Measurements from ENCODE around the gene MMP27.
"Not testable (repeated sequence)": the region's sequence is repeated elsewhere in the genome, so short reads cannot be mapped to it uniquely, and the experiment has no call there.

MMP27 gene, protein sequence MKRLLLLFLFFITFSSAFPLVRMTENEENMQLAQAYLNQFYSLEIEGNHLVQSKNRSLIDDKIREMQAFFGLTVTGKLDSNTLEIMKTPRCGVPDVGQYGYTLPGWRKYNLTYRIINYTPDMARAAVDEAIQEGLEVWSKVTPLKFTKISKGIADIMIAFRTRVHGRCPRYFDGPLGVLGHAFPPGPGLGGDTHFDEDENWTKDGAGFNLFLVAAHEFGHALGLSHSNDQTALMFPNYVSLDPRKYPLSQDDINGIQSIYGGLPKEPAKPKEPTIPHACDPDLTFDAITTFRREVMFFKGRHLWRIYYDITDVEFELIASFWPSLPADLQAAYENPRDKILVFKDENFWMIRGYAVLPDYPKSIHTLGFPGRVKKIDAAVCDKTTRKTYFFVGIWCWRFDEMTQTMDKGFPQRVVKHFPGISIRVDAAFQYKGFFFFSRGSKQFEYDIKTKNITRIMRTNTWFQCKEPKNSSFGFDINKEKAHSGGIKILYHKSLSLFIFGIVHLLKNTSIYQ

DNA sequence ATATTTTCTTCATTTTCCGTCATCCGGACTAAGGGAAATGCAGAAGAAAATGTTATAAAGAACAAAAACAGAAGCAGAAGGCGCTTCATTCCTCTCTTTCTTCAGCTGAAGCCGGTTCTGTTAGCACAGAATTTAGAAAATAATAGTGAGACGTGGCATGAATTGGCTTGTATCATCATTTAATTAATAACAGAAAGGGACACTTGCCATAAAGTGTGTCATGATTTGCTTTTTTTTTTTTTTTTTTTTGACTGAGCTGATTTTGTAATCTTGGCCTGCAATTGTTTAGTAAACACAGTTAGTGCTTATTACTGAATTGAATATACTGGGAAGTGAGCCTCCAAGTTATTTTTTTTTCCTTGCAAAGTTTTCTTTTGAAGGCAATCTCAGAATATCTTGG is at the start of gene MMP27:
Gene MMP27, minus strand, starts transcription at position 144 of the 400 bp plus-strand sequence. Its CDS starts 55 bp downstream, at position 89.
- no peak for DNase-seq (ENCODE audit: low read depth, low spot score)

DNA sequence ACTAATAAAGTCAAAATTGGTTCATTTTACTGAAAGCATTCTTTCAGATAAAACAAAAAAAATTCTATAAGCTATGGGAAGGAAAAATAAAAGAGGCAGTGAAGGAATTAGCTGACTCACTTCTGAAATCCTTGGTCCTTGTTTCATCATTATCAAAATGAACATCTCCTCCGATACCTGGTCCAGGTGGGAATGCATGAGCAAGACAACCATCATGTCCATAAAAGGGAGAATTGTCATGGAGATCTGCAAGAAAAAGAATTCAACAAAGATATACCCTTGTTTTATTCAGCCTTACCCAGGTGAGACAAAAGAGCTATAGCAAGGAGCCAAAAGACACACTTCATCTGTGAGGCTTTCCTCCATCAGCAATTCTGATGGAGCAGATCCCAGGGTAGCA is 47.7 kb upstream of the MMP27 start:
- DNase-seq (ENCODE audit: low read depth, low spot score), result no peak

DNA sequence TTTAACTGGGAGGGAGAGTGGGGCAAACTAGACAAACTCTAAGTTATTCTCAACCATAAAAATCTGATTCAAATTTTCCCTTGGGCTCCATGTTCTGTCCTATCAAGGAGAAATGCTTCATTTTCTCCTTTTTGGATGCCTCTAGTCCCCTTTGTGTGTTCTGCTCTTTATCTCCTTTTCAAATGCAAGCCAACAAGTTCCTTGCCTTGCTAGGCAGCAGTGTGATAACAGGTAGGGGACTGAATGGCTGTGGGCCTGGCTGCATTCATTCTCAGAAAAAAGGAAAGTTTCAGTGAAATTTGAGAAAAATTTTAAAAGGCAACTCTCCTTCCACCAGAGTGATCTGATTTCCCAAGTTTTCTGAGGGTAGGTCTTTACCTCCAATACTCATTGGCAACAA is 46.1 kb upstream of the MMP27 start:
- no peak for DNase-seq (ENCODE audit: low read depth, low spot score)

DNA sequence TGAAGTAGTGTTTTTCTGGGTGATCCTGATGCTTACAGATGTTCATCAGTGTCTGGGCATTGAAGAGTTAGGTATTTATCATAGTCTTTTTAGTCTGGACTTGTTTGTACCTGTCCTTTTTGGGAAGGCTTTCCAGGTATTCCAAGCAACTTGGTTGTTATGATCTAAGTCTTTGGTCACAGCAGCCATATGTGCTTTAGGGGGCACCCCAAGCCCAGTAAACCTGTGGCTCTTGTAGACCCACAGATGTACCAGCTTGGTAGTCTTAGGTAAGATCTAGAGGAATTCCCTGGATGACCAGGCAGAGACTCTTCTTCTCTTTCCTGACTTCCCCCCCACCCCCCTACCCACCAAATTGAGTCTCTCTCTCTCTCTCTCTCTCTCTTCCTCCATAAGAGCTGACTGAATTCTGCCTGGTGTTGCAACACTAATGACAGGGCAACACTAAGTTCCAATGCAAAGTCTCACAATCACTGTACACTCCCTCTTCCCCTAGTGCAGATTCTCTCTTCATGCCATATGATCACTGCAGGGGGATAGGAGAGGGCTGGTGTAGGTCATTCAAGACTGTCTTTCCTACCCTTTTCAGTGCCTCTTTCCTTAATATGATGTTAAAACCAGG is 43.6 kb upstream of the MMP27 start:
- no peak for DNase-seq (ENCODE audit: low read depth, low spot score)

DNA sequence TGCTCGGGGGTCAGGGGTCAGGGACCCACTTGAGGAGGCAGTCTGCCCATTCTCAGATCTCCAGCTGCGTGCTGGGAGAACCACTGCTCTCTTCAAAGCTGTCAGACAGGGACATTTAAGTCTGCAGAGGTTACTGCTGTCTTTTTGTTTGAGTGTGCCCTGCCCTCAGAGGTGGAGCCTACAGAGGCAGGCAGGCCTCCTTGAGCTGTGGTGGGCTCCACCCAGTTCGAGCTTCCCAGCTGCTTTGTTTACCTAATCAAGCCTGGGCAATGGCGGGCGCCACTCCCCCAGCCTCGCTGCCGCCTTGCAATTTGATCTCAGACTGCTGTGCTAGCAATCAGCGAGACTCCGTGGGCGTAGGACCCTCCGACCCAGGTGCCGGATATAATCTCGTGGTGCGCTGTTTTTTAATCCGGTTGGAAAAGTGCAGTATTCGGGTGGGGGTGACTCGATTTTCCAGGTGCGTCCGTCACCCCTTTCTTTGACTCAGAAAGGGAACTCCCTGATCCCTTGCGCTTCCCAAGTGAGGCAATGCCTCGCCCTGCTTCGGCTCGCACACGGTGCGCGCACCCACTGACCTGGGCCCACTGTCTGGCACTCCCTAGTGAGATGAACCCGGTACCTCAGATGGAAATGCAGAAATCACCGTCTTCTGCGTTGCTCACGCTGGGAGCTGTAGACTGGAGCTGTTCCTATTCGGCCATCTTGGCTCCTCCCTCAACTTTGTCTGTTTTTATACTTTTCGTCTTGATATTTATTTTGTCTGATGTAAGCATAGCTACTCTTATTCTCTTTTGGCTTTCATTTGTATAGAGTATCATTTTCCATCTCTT is 41.4 kb upstream of the MMP27 start:
- DNase-seq (ENCODE audit: low read depth, low spot score), result not testable (repeated sequence)

DNA sequence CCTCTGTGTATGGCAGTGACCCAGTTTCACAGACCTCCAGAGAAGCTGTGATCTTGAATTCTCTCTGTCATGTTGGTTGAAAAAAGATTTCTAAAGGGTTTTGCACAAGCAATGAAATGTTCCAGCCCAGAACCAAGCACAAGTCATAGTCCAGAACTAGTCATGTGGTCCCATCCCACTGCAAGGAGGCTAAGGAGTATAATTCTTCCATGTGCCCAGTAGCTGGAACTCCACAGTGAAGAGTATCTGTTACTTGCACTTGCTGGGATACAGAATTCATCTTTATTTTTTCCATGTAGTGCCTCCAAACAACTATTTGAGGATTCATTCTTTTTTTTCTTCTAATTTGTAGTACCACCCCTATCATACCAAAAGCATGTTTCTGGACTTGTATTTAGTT is 29.1 kb upstream of the MMP27 start:
- no peak for DNase-seq (ENCODE audit: low read depth, low spot score)

DNA sequence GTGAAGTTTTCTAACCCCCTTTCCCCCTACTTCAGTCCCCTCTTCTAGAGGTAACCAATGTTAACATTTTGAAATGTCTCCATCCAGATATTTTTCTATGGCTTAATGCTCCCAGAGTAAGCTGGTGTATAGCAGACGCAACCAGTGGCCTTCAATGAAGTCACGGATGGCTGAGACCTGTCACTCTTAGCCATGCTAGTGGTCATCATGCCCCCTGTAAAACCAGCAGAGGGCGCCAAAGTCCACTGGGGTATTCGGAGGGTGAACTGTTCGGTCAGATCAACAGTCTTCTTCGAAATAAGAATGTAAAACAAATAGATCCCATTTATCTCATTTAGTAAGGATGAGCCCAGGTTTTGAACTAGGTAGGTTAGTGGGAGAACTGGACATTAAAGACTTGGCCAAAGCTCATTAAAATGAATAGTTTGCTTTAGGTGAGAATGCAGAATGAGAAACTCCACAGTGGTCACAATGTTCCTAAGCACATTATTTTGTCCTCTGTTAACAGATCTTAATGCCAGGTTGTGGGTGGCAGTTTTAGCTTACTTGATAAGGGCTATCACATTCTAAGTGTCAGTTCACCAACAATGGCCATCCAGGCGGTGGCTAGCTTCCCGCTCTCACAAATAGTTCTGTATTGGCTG is 27.8 kb upstream of the MMP27 start:
- DNase-seq (ENCODE audit: low read depth, low spot score), result no peak

DNA sequence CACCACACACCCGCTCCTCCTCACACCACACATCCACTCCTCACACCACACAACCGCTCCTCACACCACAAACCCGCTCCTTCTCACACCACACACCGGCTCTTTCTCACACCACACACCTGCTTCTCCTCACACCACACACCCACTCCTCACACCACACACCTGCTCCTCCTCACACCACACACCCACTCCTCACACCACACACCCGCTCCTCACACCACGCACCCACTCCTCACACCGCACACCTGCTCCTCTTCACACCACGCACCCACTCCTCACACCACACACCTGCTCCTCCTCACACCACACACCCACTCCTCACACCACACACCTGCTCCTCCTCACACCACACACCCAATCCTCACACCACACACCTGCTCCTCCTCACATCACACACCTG is 25.4 kb upstream of the MMP27 start:
- DNase-seq (ENCODE audit: low read depth, low spot score), result not testable (repeated sequence)

DNA sequence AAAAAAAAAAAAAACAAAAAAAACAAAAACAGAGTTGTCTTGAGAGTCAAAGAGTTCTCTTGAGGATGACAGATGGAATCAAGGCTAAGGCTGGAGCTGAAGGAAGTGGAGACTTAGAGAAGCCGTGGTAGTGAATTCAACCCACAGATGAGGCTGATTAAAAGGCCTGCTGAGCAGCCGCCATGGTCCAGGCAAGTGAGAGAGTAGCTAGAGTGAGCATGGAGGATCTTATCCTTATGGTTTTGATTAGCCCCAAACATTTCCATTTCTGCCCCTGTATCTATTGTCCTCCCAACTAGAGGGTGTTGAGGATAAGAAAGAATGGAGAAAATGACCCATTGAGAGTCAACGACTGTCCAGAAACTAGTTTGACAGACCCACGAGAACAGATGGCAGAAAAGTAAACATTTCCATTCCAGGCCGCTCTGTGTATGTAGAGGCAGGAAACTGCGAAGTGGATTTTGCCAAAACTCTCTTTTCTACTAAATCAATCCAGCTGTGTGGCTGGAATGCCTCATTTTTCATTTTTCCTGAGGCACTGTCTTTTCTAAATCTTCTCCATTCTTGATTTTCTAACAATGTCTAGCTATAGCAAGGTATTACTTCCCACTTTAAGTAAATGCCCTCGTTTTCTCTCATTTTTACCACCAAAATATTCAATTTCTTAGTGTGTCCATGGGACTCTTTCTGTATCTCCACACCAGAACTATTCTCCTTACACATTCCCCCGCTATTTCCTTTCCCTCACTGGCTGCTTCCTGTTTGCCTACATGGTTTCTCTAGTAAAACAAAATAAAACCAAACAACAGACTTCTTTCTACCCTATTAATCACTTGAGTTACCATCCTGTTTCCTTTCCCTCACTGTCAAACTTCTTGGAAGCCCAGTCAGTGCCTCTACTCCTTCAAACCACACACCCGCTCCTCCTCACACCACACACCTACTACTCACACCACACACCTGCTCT is 24.6 kb upstream of the MMP27 start:
- DNase-seq (ENCODE audit: low read depth, low spot score), result no peak

DNA sequence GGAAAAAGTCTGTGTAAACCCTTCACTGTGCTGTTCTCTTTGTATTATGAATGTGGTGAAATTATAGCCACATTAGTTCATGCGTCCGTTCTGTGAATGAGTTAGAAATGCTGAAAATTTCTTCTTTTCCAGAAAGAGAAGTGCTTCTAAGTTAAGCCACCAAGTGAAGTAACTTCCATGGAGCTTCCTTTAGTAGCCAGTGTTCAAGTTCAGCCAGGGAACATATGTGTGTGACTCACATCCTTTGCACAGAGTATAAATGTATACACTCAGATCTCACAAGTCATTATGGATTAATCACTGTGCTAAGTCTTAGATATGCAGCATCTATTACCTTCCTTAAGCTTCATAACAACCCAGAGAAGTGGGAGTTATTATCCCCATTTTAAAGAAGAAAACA is 22.3 kb upstream of the MMP27 start:
- DNase-seq (ENCODE audit: low read depth, low spot score), result no peak

DNA sequence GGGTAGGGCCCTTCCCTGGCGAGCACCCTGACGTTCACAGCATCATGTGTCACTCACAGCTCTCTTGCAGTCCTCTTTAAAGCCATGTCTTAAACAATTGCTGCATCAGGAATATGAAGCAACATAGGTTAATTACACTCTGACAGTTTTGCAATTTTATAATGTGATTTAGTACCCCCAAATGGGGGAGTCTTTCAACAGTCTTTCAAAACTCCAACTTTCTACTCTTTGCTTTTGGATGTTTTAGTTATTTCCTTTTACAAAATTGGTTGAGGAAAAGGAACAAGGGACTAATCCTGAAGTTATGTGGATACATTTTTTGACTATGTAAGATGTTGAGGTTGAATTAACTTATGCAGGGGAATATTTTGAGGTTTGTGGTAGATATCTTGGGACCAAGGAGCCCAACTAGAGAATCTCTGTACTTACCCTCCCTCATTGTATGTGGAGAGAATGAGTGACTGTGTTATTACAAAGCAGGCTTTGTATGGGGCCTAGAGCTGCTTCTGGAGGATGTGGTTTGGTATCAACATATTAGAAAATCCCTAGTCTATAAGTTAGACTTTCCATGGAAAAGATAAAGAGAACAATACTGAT is 19.4 kb upstream of the MMP27 start, which contains the start of gene MMP8:
Gene MMP8, minus strand, starts transcription at position 51 of the 597 bp plus-strand sequence. CDS start 99 bp downstream, outside the sequence.
- no peak for DNase-seq (ENCODE audit: low read depth, low spot score)

DNA sequence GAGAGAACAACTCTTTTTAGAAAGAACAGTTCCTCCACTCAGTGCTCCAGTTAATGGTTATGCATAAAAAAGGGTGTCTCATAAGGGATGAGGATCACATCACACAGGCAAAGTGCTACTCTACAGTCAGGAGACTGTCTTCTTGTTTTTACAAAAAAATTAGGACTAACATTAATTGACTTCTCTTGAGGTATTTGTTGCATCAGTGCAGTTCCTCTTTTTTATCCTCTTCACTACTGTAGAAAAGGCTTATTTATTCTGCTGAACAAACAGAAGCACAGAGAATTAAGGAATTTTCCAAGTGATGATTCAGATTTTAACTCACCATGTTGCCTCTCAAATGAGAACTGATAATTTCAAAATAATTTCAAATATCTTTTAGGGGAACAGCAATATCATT is 17.3 kb upstream of the MMP27 start:
- no peak for DNase-seq (ENCODE audit: low read depth, low spot score)

DNA sequence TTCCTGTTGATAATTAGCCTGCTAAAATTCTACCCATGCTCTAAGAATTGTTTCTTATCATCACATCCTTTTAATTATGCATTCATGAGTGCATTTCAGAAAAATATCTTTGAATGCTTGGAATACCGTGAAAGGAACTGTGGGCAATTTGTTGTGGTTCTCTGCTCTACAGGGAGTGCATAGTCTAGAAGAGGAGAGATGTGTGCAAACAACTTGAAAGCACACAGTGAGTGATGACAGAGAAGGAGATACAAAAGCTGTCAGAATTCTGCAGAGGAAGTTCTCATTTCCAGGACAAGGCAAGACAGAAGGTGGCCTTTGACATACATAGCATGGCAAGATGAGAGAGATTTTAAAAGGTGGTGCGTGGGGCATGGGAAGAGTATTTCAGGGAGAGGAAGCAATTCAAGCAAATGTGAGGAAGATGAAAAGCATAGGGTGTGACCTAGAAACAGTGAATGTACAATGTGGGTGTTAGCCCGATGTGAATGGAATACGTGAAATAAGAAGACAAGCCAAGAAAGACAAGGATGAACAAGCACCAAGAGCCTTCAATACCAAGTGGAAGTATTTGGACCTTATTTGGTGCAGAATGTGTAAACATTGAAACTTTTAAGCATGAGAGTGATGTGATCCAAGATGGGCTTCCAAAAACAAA is 14.2 kb upstream of the MMP27 start:
- no peak for DNase-seq (ENCODE audit: low read depth, low spot score)

DNA sequence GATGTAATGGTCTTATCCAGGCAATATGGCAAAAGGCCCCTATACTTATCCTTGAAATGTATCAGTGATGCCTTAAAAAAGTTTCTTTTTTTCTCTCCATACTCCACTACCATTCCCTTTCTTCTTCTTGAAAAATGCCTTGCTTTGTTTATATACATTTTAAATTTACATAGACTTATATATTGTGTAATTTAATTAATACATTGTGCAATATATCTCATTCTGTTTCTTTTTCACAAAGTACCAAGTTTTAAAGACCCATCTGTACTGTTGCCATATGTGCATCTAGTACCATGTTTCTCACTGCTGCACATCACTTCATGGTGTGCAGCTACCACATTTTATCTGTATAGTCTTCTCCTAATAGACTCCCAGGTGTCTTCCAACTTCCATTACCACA is 11.7 kb upstream of the MMP27 start:
- DNase-seq (ENCODE audit: low read depth, low spot score), result no peak

DNA sequence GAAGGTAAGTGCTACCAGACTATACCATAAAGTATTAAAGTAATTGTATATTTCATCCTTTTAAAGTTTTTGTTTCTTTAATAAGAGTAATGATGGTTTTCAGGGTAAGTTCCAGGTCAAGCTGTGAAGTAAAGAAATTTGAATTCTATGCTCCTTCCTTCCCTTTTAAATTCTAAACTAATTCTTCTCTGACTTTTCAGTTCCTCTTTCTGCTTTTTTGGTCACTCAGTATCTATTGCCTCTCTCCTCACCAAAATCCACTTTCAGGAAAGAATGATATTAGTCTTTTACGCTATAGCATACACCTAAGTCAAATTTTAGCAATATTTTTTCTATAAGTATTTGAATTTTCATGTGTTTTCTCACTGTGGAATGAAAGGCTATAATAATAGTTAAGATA is 11.0 kb upstream of the MMP27 start:
- no peak for DNase-seq (ENCODE audit: low read depth, low spot score)

DNA sequence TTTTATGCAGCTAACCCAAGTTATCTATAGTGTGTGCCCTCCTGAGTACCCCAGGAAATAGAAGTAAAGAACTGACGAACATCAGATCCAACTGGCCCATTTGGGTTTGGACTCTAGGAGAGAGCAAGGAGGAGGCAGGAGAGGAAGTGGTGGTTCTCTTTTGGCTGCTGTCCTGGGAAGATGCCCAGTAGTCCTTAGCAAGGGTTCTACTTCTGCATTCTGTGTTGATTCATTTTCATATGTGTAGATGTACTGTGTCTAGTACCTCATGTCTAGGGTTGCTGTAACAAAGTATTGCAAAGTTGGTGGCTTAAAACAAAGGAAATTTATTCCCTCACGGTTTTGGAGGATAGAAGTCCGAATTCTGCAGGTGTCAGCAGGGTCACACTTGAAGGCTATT is 6.6 kb upstream of the MMP27 start:
- no peak for DNase-seq (ENCODE audit: low read depth, low spot score)

DNA sequence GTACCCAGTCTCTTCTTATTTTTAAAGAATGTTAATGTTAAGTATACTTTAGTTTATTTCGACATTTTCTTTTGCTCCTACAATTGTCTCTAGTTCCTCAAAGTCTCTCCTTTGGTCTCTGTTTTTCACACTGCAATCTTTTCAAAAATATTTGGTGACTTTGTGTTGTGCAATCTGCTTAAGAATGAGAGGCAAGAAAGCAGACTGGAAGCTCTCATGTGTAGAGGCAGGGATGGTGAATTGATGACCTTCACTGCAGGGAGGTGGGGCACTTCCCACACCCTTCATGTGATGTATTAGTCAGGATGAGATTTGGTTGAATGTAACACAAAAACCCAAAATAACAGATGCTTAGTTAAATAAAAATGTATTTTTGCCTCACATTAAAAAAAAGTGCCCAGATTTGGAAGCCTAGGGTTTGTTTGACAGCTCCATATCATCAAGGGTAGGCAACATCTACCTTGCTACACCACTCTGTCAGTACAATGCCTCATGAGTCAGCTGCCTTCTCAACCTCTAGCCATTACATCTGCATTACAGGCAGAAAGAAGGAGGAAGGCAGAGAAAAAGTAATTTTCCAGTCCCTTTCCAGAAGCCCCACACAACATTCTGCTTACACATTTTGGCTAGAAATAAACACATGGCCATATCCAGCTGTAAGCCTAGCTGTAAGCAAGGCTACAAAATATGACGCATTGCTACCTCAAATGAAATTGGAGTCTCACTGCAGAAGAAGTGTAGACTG is 3.8 kb upstream of the MMP27 start:
- DNase-seq (ENCODE audit: low read depth, low spot score), result no peak

DNA sequence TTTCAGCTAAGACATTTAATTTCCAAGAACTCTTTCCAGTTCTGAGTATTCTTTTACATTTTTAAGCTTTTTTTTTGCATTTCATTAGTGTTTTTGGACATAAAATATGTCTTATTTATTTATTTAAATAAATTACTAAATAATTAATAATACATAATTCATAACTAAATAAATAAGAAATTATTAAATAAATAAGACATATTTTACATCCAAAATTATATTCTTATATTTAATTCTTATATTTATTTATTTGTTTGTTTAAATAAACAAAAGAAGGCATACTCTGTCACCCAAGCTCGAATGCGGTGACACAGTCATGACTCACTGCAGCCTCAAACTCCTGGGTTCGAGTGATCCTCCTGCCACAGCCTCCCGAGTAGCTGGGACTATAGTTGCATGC is 3.1 kb upstream of the MMP27 start:
- DNase-seq (ENCODE audit: low read depth, low spot score), result no peak

DNA sequence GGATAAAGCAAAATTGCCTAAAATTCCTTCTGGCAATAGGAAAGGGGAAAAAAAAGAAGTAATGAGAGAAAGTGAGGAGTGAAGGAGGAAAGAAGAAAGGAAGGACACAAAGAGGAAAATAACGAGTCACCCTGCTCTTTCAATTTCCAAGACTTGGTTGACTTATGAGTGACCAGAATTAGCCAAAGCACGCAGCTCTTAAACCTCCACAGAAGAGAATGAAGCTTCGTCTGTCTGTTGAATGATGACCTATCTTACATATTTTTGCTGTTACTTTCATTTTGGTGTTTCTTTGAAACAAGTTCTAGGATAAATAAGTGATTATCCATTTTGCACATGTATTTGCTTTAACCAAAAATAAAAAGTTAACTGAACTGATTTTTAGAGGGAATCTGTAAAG is 728 bp downstream of the MMP27 start:
- no peak for DNase-seq (ENCODE audit: low read depth, low spot score)
